Mesenchymal stem cell (in vitro differentiated cells and primary cell): Measurements from ENCODE around the gene SH3PXD2A.

Experiments
- DNase-seq: peaks from one replicate; pipeline ENCODE4 v3.0.0-alpha.2; 2013
- H2AFZ ChIP-seq: one replicate; pipeline ENCODE4 v1.6.1; 2013; ENCODE audit warnings: low read depth, mild to moderate bottlenecking, control low read depth, inconsistent platforms, low read length, moderate library complexity
- H2AK5ac ChIP-seq: 2 replicates; pipeline ENCODE4 v1.6.1; 2013; ENCODE audit warnings: low read length, moderate library complexity, mild to moderate bottlenecking, inconsistent platforms; ENCODE audit not compliant: severe bottlenecking
- H2BK120ac ChIP-seq: one replicate; pipeline ENCODE4 v1.6.1; 2013; ENCODE audit warnings: low read depth, mild to moderate bottlenecking, inconsistent platforms, low read length, moderate library complexity
- H2BK12ac ChIP-seq, 2 experiments: one replicate each; pipeline ENCODE4 v1.6.1; 2013; ENCODE audit warnings: inconsistent platforms in 2 of 2, low read length in 2 of 2, mild to moderate bottlenecking in 2 of 2, moderate library complexity in 2 of 2, control low read depth in 1 of 2
- H2BK15ac ChIP-seq: one replicate; pipeline ENCODE4 v1.6.1; 2013; ENCODE audit warnings: mild to moderate bottlenecking, low read depth, inconsistent platforms; ENCODE audit not compliant: poor library complexity, severe bottlenecking
- H2BK5ac ChIP-seq: 2 replicates; pipeline ENCODE4 v1.6.1; 2013; ENCODE audit warnings: low read depth, mild to moderate bottlenecking, low read length, control low read depth, inconsistent platforms; ENCODE audit not compliant: poor library complexity, severe bottlenecking
- H3K14ac ChIP-seq, 2 experiments: one replicate each; pipeline ENCODE4 v1.6.1; 2013; ENCODE audit warnings: inconsistent platforms in 2 of 2, low read length in 2 of 2, control low read depth in 1 of 2, mild to moderate bottlenecking in 1 of 2, moderate library complexity in 1 of 2
- H3K18ac ChIP-seq, 2 experiments: one replicate each; pipeline ENCODE4 v1.6.1; 2013; ENCODE audit warnings: inconsistent platforms in 2 of 2, low read length in 2 of 2, control low read depth in 1 of 2, low read depth in 1 of 2, mild to moderate bottlenecking in 1 of 2
- H3K23ac ChIP-seq, 2 experiments: one replicate each; pipeline ENCODE4 v1.6.1; 2013; ENCODE audit warnings: inconsistent platforms in 2 of 2, low read length in 2 of 2, mild to moderate bottlenecking in 2 of 2, moderate library complexity in 2 of 2, control low read depth in 1 of 2
- H3K27ac ChIP-seq: 2 replicates; pipeline ENCODE4 v1.5.1; 2013; ENCODE audit warnings: mild to moderate bottlenecking, moderate library complexity, low read length, control low read depth, inconsistent platforms; ENCODE audit not compliant: poor library complexity, severe bottlenecking
- H3K27me3 ChIP-seq, 2 experiments: 2 replicates each; pipeline versions ENCODE4 v1.6.1 to v1.7.0; 2013; ENCODE audit warnings: low read length in 2 of 2, mild to moderate bottlenecking in 2 of 2, moderate library complexity in 2 of 2, control low read depth in 1 of 2, inconsistent platforms in 1 of 2; ENCODE audit not compliant: control insufficient read depth in 1 of 2, insufficient read depth in 1 of 2
- H3K36me3 ChIP-seq, 2 experiments: 2 replicates each; pipeline versions ENCODE4 v1.6.1 to v1.7.0; 2013; ENCODE audit warnings: low read length in 2 of 2, control low read depth in 1 of 2, inconsistent platforms in 1 of 2, low read depth in 1 of 2, mild to moderate bottlenecking in 1 of 2; ENCODE audit not compliant: insufficient read depth in 2 of 2, control insufficient read depth in 1 of 2
- H3K4ac ChIP-seq, 2 experiments: one replicate each; pipeline ENCODE4 v1.6.1; 2013; ENCODE audit warnings: inconsistent platforms in 2 of 2, low read length in 2 of 2, mild to moderate bottlenecking in 2 of 2, moderate library complexity in 2 of 2, control low read depth in 1 of 2, low read depth in 1 of 2
- H3K4me1 ChIP-seq: 2 replicates; pipeline ENCODE4 v1.6.1; 2013; ENCODE audit warnings: low read depth, low read length, control low read depth; ENCODE audit not compliant: control insufficient read depth, insufficient read depth
- H3K4me2 ChIP-seq: 2 replicates; pipeline ENCODE4 v1.6.1; 2013; ENCODE audit warnings: low read length, mild to moderate bottlenecking, inconsistent platforms; ENCODE audit not compliant: poor library complexity, severe bottlenecking
- H3K4me3 ChIP-seq, 2 experiments: 2 replicates each; pipeline versions ENCODE4 v1.5.1 to v1.7.0; 2013; ENCODE audit warnings: low read length in 2 of 2, mild to moderate bottlenecking in 2 of 2, control low read depth in 1 of 2, low read depth in 1 of 2; ENCODE audit not compliant: insufficient read depth in 1 of 2
- H3K79me1 ChIP-seq: replicated peaks from 2 replicates; pipeline ENCODE4 v1.6.1; 2013; ENCODE audit warnings: mild to moderate bottlenecking, control low read depth, low read length, inconsistent platforms; ENCODE audit not compliant: poor library complexity, severe bottlenecking
- H3K9ac ChIP-seq: 2 replicates; pipeline ENCODE4 v1.7.0; 2013; ENCODE audit warnings: mild to moderate bottlenecking, low read length, moderate library complexity
- H3K9me3 ChIP-seq: 2 replicates; pipeline ENCODE4 v1.7.0; 2013; ENCODE audit warnings: mild to moderate bottlenecking, low read length; ENCODE audit not compliant: control insufficient read depth
- H4K8ac ChIP-seq: one replicate; pipeline ENCODE4 v1.6.1; 2013; ENCODE audit warnings: inconsistent platforms, mild to moderate bottlenecking, low read length, moderate library complexity
- H4K91ac ChIP-seq: one replicate; pipeline ENCODE4 v1.6.1; 2013; ENCODE audit warnings: mild to moderate bottlenecking, low read length, inconsistent platforms
- WGBS: methylation state at CpG from one replicate; pipeline ENCODE4 v1.1.7; 2013; ENCODE audit warnings: mixed read lengths; 5-methylcytosine and 5-hydroxymethylcytosine counted together

The SH3PXD2A gene

DNA sequence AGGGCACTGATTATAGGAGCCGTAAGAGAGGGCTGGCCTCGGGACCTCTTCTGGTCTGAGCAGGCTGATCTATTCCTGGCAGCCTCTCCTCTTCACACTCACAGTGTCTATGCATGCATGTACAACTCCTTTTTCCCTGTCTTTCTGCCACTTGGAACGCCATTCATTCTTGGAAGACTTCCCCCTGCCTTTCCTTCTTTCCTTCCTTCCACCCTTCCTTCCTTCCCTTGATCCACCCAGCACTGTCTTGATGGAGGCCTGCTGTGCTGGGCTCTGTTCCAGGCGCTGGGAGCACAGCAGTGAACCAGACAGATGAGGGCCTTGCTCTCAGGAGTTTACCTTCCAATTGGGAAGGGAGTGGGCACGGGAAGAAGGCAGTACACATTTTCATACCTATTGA, 114.8 kb downstream of the SH3PXD2A start:
- Histone ChIP-seq H2BK15ac (no peak overlapping the region), H2BK120ac (no peak overlapping the region), H3K9me3 (no peaks in the 10 kb centered on the region), H2BK12ac (peak overlapping the region in 1 of 2 experiments; percentile 85), H3K9ac (no peak overlapping the region), H2AK5ac (peak overlapping the region; percentile 26), H3K79me1 (no peaks in the 10 kb centered on the region), H3K18ac (peak overlapping the region in 1 of 2 experiments; percentile 70), H3K36me3 (peaks cover 0 to 2% of the 10 kb centered on the region in 2 experiments), H3K27ac (no peak overlapping the region), H3K23ac (no peak overlapping the region), H2BK5ac (no peak overlapping the region), H3K4me2 (no peak overlapping the region), H3K4me1 (peaks cover 21% of the 10 kb centered on the region), H3K4me3 (no peak overlapping the region), H4K8ac (no peak overlapping the region), H3K4ac (peak overlapping the region in 1 of 2 experiments; percentile 76), H3K14ac (peak overlapping the region in 1 of 2 experiments; percentile 66), H2AFZ (no peak overlapping the region), H3K27me3 (no peaks in the 10 kb centered on the region), H4K91ac (no peak overlapping the region)
- 95% methylated on average over 3 of the region's 5 CpGs for WGBS
- no peak for DNase-seq

DNA sequence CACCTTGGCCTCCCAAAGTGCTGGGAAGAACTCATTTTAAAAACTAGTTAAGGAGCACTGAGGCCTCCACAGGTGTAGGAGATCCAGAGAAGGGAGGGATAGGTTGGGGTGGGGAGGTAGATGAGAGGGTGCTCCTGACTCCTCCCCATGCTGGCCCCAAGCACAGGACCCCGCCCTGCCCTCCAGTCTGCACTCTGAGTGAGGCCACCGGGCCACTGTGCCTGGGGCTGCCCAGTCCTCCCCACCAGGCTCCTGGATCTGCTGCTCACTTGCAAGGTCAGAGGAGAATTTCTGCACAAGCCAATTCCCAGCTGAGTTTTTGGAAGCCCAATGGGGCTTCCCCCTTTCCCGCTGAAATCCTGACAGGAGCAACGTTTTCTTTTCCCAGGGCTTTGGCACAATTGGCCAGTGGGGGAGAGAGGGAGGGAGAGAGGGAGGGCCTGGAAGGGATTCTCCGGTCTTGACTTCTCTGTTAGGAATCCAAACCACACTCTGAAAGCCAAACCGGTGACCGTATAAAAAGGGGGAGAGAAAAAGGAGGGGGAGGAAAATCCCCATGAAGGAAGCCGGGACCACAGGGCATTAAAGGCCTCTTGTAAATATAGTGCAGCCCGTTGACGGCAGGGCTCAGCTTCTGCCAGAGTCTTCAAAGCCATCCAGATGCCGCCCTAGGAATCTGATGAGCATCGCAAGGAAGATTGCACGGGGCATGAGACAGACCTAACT, 116.2 kb downstream of the SH3PXD2A start:
- 17% methylated on average over 12 of the region's 13 CpGs for WGBS
- Histone ChIP-seq H2AK5ac (no peak overlapping the region), H3K36me3 (peaks cover 0 to 9% of the 10 kb centered on the region in 2 experiments), H3K9me3 (no peaks in the 10 kb centered on the region), H3K27me3 (no peaks in the 10 kb centered on the region), H4K91ac (peak overlapping the region; percentile 91), H3K4me2 (peak overlapping the region; percentile 60), H2BK5ac (no peak overlapping the region), H2BK15ac (peak overlapping the region; percentile 12), H2BK12ac (peak overlapping the region; percentile 90 to 98), H3K14ac (peak overlapping the region in 1 of 2 experiments; percentile 79), H2BK120ac (peak overlapping the region; percentile 87), H3K18ac (peak overlapping the region; percentile 89 to 94), H3K79me1 (no peaks in the 10 kb centered on the region), H3K4ac (peak overlapping the region; percentile 77 to 94), H3K4me3 (peak overlapping the region in 1 of 2 experiments; percentile 34), H3K23ac (no peak overlapping the region), H3K27ac (peak overlapping the region; percentile 44), H3K9ac (peak overlapping the region; percentile 70), H2AFZ (no peak overlapping the region), H4K8ac (peak overlapping the region; percentile 90), H3K4me1 (peaks cover 21% of the 10 kb centered on the region)
- peak; percentile 99 for DNase-seq

DNA sequence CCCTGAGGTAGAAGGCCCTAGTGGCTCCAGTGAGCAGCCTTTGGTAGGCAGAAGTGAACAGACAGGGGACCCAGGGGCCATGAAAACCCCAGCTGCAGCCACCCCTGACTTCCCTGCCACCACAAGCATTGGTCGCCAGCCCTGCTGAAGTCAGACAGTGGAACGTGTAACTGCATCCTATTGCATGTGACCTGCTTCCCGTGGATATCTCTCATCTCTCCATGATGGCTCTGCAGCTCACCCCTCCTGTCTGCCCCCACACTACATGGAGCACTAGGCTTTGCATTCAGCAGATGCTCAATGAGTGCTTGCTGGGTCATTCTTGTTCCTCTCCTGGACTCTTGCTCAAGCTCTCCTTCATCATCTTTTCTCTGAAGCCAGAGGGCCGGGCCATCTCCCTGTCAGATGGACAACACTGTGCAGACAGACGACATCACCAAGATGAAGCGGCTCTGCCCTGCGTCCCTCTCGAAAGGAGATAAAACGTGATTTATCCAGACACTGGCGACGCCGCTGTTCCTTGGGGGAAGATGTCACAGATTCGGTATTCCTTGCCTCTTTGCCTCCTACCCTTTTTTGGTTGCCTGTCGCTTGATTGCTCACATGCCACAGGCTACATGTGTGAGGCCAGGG, 117.5 kb downstream of the SH3PXD2A start:
- H3K27me3 ChIP-seq: no peaks in the 10 kb centered on the region
- H3K14ac ChIP-seq: peak overlapping the region in 1 of 2 experiments; percentile 72
- H3K27ac ChIP-seq: no peak overlapping the region
- peak overlapping the region; percentile 2 for H3K9ac ChIP-seq
- H3K4me1 ChIP-seq: peaks cover 21% of the 10 kb centered on the region
- H2AFZ ChIP-seq: no peak overlapping the region
- H4K91ac ChIP-seq: peak overlapping the region; percentile 8
- H3K4me3 ChIP-seq: no peak overlapping the region
- H2BK120ac ChIP-seq: no peak overlapping the region
- H3K4ac ChIP-seq: peak overlapping the region; percentile 30 to 37
- peak overlapping the region; percentile 84 for H4K8ac ChIP-seq
- H2AK5ac ChIP-seq: no peak overlapping the region
- H3K36me3 ChIP-seq: peaks cover 0 to 9% of the 10 kb centered on the region in 2 experiments
- no peaks in the 10 kb centered on the region for H3K9me3 ChIP-seq
- DNase-seq: peak; percentile 76
- no peak overlapping the region for H3K23ac ChIP-seq
- peak overlapping the region; percentile 20 to 45 for H2BK12ac ChIP-seq
- no peaks in the 10 kb centered on the region for H3K79me1 ChIP-seq
- H3K4me2 ChIP-seq: no peak overlapping the region
- WGBS: 58% methylated on average over 14 of the region's 14 CpGs
- H3K18ac ChIP-seq: peak overlapping the region; percentile 1 to 40
- H2BK5ac ChIP-seq: no peak overlapping the region
- H2BK15ac ChIP-seq: no peak overlapping the region

GRCh38 chr10:103736763-103737162, 118.6 kb downstream of the SH3PXD2A start:
- Histone ChIP-seq H4K91ac (peak overlapping the region; percentile 58), H4K8ac (no peak overlapping the region), H3K27me3 (no peaks in the 10 kb centered on the region), H2AK5ac (no peak overlapping the region), H3K4me2 (no peak overlapping the region), H3K9me3 (no peaks in the 10 kb centered on the region), H3K4me1 (peaks cover 25% of the 10 kb centered on the region), H3K36me3 (peaks cover 0 to 13% of the 10 kb centered on the region in 2 experiments), H2BK120ac (no peak overlapping the region), H3K27ac (no peak overlapping the region), H3K4me3 (no peak overlapping the region), H3K18ac (peak overlapping the region in 1 of 2 experiments; percentile 11), H3K14ac (no peak overlapping the region), H3K79me1 (no peaks in the 10 kb centered on the region), H2BK5ac (no peak overlapping the region), H2BK15ac (no peak overlapping the region), H3K4ac (peak overlapping the region in 1 of 2 experiments; percentile 24), H2BK12ac (no peak overlapping the region), H3K9ac (no peak overlapping the region), H3K23ac (no peak overlapping the region), H2AFZ (no peak overlapping the region)
- 95% methylated on average over 2 of the region's 3 CpGs for WGBS
- DNase-seq: no peak
